ENCODE results near the gene DLGAP1. TPM values are rescaled to one million over a fixed set of nuclear protein-coding genes. Genes with fewer than 3 reads are reported as not detected.

Gene DLGAP1
- total and polyA plus RNA-seq, 2 donors = 2.1 to 7.5 TPM

DNA sequence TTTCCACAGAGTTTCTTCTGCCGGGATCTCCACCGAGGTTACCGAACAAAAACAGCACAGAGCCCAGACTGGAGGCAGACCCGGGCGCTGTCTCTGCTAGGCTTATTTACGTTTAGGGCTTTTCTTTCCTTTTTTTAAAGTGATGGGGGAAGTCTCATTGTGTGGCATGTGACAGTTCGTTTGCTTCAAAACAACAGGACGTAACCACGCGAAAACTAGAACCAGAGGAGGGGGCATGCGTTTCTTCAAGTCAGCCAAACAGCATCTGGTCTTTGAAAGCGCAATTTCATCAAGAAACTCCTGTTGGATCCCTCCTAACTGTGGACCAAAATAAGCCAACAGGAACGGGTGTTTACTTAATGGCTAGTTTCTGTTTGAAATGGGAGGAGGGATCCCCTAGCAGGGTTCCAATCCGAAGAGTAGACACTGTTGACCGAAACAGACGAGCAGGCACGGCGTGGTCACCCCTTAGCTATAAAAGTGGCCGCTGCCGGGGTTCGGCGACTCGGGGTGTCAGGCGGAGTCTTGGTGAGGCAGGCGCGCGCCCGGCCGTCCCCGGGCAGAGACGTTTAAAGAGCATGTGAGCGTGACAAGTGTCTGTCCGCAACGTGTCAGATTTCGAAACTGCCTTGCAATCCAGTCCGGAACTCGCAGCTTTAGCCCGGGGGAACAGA is 1006.1 kb downstream of the DLGAP1 start:
- under 1% methylated on average over 38 of the region's 38 CpGs for WGBS
- DNase-seq (ENCODE audit: extremely low spot score) = no peak
- Histone ChIP-seq H3K4me1 (ENCODE audit: insufficient read depth) (no peaks in the 10 kb centered on the region), H3K4me3 (ENCODE audit: low read depth, low read length) (peak overlapping the region; percentile 83), H3K36me3 (ENCODE audit: insufficient read depth) (no peaks in the 10 kb centered on the region), H3K27ac (ENCODE audit: low read depth) (peak overlapping the region; percentile 99)

DNA sequence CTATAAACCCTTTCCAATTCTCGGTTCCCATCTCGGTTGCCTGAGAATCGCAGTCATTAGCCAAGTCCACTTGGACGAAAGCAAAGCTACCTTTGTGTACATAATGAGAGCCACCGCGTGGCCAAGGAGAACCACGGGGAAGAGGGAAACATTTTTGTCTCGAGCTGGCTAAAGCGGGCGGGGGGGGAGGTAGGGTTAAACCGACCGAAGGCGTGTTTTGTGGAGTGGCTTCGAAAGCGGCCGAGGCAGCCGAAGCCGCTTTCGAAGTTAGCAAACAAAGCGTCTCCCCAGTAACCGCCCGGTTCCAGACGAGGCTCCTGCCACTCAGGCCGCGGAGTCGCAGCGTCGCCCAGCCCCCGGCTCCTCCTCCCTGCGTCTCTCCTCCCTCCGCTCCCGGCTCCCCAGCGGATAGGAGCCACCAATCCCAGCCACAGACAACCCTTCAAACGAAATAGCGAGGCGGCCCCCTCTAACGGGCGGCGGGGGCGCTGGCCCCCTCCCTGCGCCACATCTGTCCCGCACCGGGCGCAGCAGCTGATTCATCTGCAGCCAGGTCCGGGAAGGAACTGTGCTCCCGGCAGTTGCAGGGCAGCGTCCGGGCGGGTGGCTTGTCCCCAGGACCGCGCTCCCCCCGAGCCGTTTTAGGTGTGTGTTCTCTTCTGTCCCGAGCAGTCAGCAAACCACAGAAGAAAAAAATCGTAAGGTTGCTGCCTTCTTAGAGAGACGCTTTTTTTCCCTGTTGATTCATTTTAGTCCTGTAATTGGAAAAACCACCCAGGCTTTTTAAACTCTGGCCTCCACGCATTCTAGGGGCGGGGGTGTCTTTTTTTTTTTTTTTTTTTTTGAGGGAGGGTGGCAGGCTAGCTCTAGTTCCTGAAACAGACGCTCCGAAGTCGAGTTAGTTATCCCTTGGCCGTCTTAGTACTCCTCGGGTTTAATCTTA is 1006.9 kb downstream of the DLGAP1 start:
- Histone ChIP-seq H3K27ac (ENCODE audit: low read depth) (peak overlapping the region; percentile 99), H3K36me3 (ENCODE audit: insufficient read depth) (no peaks in the 10 kb centered on the region), H3K4me1 (ENCODE audit: insufficient read depth) (no peaks in the 10 kb centered on the region), H3K4me3 (ENCODE audit: low read depth, low read length) (peak overlapping the region; percentile 83)
- DNase-seq (ENCODE audit: extremely low spot score) = peak; percentile 89
- WGBS = under 1% methylated on average over 63 of the region's 63 CpGs

DNA sequence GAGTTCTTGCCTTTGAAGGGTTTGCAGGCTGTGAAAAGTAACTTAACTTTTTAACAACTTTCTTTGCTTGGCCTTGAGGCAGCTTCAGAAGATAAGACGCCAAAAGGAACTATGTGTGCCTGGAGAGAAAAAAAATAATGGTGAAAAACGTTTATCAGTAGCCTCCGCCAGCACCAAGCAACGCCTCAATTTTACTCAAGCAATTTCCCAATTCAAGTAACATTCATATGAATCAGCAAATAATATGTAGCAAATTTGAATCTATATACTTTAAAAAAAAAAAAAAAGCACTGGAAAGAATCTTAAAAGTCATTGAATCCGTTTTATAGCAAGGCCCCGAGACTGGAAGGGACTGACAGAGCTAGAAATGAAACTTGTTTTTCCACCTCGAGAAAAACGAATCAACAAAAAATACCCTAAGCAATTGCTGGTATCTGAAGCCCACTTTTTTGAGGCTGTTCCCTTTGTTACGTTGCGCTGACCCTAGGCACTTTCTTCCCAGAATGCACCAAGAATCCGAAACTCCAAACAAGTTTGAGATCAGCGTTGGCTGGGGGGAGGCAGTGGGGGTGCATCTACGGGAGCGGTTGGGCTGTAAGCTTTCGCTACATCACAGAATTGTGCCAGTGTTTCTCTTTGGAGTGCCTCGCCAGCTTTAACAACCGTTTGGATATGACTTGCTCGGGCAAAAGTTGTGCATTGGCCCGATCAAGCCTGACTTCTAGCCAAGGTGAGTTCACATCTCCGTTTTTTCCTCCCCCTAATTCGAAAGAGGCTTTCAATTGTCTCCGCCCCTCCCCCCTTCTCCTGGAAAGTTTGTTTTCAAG is 1007.8 kb downstream of the DLGAP1 start:
- peak; percentile 80 for DNase-seq (ENCODE audit: extremely low spot score)
- 3% methylated on average over 22 of the region's 22 CpGs for WGBS
- Histone ChIP-seq H3K4me1 (ENCODE audit: insufficient read depth) (no peaks in the 10 kb centered on the region), H3K27ac (ENCODE audit: low read depth) (peak overlapping the region; percentile 99), H3K36me3 (ENCODE audit: insufficient read depth) (no peaks in the 10 kb centered on the region), H3K4me3 (ENCODE audit: low read depth, low read length) (peak overlapping the region; percentile 83)

Small RNA genes within 50 kb of the gene (small RNA-seq; reads per million reads assigned to genes)
- not detected for gene AP005208.1
- gene AP005403.1 = not detected
- not detected for gene MIR6718
- gene RN7SL39P = not detected
- gene RNU6-831P = not detected
